Activated gamma-delta T cell treated with anti-CD3 and anti-CD28 coated beads, Interleukin-2, amount 50 U/mL, for 16 hours (primary cell): ENCODE measurements around the gene ARRDC3.
"Not testable (repeated sequence)": the region's sequence is repeated elsewhere in the genome, so short reads cannot be mapped to it uniquely, and the experiment has no call there.

Source experiments
- DNase-seq: peaks from one replicate; pipeline ENCODE4 v3.0.0-alpha.2; 2020; ENCODE audit warnings: low read depth

Gene ARRDC3, protein sequence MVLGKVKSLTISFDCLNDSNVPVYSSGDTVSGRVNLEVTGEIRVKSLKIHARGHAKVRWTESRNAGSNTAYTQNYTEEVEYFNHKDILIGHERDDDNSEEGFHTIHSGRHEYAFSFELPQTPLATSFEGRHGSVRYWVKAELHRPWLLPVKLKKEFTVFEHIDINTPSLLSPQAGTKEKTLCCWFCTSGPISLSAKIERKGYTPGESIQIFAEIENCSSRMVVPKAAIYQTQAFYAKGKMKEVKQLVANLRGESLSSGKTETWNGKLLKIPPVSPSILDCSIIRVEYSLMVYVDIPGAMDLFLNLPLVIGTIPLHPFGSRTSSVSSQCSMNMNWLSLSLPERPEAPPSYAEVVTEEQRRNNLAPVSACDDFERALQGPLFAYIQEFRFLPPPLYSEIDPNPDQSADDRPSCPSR

DNA sequence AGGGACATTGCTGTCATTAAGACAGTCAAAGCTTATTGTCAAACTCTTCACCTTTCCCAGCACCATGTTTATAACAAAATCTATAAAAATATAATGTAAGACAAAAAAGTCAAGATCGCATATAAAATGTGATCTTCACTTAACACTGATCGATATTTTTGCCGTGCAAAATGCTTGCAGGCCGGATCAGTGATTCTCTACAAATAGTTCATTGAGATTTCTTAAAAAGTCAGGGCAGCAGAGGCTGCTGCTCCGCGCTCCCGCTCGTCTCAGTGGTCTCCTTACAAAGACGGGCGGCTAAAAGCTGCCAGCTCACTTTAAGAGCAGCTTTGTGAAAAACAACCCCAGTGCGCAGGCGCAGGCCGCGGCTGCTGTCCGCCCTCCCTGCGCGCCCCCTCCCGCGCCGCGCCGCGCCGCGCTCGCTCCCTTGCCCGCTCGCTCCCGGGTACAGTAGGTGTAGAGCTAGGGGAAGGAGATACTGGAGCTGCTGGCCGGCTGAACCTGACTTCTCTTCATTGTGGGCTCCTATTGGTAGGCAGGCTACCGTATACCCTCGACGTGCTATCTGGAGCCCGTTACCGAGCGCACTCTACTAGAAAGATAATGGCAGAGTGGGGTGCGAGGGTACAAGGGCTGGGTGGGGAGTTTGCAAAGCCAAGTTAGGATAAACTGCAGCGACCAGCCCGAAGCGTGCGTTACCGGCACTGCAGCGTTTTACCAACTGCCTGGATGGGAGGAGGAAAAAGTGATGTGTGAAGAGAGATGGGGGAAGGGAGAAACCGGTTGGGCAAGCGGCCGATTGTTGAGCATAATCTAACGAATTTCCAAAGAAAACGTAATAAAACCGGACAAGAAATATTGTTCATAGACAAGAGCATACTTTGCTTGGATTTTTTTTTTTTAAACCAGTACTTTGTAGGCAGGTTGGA is at the start of gene ARRDC3:
ARRDC3 (minus strand) TSS at position 291 of the 929 bp plus-strand sequence; CDS start at position 66, 225 bp downstream.
- peak; percentile 91 for DNase-seq

DNA sequence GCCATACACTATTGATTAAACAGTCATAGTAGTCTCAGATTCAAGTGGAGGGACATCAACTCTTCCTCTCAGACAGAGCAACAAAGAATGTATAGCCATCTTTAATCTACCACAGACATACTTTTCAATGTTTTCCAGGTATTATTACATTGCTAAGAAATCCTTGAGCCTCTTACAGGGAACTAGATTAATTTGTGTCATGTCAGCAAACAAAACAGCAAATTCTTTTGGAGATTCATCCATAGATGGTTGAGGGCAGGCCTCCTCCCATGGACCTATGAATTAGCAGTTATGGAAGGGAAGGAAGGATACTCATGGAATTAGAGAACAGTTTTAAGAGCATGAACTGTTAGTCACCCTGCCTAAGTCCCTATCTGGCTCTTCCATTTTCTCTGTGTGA is 47.8 kb upstream of the ARRDC3 start:
- DNase-seq: no peak

DNA sequence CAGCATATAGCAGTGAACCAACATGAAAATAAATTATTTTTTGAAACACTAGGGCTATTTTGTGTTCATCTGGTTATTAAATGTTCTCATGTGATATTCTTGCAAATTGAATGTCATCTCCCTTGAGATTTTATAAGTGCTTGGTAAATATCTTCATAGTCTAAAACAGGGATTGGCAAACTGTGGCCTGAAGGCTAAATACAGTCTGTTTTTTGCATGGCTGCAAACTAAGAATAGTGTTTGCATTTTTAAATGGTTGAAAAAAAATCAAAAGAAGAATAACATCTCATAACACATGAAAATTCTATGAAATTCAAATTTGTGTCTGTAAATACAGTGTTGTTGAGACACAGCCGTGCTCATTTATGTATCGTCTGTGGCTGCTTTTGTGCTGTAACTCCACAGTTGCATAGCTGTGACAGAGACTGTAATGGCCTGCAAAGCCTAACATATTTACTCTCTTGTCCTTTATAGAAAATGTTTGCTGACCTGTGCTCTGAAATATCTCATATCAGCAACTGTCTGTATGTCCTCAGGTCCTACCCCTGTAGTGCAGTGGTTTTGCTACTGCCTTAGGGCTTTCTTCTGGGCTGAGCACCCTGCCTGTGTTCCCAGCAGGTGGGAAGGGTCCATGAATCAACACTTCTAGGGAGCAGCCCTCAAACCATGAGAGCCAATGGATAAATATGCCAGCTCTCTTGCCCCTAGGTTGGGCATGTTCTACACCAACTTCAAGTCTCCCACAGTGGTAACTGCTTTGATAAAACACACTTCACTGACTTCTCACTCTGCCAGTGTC is 41.7 kb upstream of the ARRDC3 start:
- DNase-seq: no peak

DNA sequence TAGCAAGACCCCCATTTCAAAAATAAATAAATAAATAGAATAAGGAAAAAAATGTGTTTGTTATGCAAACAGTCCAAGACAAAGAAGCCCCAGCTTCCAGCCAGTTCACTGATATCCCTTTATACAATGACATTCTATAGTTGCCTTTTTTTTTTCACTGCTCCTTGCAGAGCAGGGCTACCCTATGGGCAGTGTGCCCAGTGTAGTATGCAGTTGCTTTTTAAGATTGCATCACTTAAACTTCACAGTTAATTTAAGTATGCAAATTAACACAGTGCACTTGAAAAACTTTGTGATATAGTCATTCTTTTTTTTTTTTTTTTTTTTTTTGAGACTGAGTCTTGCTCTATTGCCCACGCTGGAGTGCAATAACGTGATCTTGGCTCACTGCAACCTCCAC is 40.8 kb upstream of the ARRDC3 start:
- DNase-seq: no peak

DNA sequence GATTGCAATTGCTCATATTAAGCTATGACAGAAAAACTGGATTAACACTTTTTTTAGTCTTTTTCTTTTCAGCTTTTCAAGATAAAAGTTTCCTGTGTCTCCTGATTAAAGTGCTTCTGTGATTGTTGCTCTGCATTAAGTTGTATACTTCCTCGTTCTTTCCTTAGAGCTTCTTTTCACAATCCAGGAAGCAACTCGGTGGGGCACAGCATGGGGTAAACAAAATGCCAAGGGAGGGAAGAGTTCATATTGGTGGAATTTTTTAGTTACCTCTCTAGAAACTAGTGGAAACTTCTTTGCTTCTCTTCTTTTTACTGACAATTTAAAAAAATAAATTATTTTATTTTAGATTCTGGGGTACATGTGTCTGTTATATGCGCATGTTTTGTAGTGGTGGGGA is 37.8 kb upstream of the ARRDC3 start:
- DNase-seq: no peak

DNA sequence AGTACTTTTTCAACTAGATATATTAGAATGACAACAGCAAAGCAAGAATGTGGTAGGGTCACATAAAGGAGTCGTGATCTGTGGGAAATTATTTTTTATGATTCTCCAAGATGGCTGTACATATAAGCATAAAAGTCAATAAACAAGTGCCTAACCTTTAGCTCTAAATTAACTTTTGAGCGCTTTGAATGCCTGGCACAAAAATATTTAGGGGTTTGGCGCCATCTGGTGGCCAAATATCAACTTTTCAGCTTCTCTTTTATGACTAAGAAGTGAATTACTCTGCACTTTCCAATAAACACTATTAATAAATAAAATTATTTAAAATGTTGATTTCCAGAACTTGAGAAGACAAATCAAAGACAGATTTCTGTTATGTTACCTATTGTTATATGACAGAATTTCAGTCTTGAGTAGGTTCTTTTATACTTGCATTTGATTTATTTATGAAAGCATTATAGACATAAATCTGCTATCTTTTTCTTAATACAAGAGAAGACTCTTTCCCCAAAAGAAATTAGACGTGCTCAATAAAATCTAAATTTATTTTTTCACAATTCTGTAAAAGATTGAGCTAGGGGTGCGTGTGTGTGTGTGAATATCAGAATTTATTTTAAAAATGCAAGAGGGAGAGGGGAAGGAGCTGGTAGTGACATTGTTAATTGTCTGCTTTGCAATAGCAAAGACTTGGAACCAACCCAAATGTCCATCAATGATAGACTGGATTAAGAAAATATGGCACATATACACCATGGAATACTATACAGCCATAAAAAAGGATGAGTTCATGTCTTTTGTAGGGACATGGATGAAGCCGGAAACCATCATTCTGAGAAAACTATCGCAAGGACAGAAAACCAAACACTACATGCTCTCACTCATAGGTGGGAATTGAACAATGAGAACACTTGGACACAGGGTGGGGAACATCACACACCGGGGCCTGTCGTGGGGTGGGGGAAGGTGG is 36.7 kb upstream of the ARRDC3 start:
- peak; percentile 64 for DNase-seq

DNA sequence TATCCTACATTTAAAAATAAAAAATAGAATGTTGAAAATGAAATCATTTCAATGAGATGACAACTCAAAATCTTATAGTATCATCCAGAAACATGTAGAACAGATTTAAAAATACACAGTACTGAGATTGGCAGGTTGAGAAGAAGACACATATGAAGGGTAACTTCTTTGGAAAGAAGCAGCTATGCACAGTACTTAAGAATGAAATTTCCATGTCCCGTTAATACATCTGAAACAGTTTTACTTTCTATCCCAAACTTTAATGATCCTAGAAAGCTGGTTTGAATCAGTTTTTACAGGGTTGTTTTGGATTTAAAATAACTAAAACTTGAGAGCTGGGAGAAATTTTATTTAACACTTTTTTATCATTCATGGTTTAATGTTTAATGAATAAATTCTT is 36.0 kb upstream of the ARRDC3 start:
- DNase-seq: no peak

DNA sequence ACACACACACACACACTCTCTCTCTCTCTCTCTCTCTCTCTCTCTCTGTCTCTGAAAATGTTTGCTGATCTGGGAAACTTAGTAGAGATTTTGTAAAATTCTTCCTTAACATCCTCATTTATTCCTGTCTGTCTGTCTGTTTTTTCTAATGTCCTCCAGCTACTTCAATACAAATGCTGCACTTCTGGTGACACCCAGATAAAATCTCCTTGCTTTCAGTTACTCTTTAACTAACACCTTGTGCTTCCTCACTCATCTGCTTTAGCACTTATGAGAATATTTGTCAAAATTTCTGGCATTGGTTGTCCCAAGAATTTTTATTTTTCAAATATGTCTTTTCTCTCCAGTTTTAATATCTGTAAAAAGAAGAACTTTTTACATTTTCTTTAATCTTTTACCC is 35.0 kb upstream of the ARRDC3 start:
- DNase-seq: no peak

DNA sequence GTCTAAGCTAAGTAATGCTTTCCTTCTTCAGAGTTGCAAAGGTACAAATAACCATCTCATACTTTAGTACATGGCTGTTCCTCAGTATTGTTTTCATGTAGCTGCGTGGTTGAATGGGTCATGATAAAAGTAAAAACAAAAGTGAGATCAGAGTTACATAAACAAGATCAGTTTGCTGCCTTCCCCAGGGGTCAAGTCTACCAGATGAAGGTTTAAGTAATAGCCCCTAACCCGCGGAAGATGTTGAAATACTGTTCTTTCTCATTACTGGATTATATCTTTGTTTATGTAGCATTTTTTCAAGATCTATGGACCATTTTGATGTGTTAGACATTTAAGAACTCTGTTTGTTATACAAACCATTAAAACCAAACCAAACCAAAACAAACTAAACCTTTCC is 34.1 kb upstream of the ARRDC3 start:
- no peak for DNase-seq

DNA sequence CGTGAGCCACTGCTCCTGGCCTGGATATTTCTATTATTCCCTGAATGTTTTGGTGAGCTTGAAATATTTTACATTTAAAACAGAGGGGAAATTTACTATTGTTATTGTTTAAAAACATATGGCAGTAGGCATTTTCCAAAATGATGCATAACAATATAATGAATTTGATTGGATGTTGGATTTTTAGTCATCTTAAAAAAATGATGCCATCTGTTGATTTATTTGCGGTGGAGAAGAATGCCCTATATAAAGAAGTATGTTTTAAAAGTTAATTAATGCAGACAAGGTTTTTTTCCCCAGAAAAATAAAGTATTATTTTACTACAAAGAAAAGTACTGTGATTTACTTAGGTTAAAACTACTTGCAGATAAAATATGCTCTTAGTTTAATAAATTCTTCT is 33.4 kb upstream of the ARRDC3 start:
- DNase-seq: no peak

DNA sequence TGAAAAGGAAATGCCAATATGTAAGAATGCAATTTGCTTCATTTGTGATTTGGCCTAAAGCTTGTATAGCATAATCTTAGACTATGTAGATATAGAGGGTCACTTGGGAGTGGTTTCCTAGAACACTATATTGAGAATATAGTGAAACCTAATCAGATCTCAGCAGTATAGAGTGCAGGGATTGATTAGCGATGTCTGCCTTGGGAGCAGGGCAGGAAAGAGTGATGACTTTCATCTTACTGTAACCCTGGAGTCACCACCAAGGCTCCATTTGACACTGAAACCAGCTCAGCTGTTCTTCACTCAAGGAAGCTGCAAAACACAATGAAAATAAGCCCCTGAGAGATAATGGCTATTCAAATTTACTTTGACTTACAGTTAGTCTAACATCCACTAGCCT is 26.2 kb upstream of the ARRDC3 start:
- no peak for DNase-seq

DNA sequence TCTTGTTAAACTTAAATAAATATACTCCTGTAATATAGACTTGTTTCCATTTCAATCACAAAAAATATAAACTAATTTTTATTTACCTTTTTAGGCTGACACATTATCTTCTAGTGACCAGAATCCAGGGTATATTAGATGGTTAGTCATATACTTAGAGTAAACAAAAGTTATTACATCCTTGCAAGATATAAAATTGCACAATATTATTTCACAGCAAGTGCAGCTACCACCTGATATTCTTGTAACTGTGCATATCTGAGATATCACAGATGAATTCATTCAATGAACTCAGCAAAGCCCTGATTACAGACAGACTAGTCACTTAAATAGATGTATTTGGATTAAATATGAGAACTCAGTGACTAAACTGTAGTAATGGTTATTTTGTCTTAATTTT is 25.6 kb upstream of the ARRDC3 start:
- DNase-seq: no peak

DNA sequence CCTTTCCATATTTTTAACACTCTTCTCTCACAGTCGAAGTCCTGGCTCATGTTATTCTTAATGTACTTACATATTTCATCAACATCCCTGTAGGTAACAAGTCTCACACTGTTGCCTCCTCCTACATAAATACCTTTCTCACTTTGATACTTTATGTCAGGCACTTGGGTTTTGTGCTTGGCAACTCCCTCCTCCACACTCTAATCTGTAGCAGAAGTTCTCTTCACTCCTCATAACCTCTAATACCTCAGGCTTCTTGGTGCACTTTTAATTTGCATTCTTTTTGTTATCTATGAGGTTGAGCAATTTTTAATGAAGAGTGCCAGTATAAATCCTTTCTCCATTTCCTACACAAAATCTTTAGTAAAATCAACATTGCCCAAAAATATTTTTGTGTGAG is 24.1 kb upstream of the ARRDC3 start:
- DNase-seq: no peak

DNA sequence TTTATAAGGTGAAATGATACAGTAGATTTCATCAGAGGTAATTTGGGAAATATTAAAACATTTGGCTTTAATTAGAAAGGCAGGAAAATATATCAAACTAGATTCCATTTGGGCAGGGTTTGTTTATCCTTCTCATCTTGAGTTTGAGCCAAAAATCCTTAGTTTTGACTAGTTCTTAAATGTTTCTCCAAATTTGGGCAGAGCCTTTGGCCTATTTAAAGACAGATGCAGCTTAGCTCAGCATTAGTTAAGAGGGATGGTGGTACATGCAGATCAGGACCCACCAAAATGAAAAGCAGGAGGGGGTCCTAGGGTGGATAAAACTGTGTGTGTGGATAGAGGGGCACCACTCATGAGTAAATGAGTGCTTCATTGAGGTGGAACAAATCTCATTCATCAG is 20.3 kb upstream of the ARRDC3 start:
- DNase-seq: no peak

DNA sequence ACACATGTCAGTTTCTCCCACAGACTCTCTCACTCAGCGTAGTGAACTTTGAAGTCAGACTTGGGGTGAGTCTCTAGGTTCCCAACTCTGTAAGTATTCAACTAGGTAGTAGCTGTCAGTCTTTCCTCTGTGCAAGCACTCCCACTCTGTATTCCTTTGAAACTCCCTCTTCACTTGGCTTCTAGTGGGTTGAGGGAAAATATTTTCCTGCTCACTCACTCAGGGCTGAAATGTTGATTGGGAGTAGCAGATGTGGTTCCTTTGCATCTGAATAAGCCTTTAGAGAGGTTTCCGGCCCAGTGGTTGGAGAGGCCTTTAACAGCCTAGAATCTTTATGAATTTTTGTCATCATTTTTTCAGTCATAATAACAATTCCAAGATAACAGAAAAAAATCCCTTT is 18.1 kb upstream of the ARRDC3 start:
- no peak for DNase-seq

DNA sequence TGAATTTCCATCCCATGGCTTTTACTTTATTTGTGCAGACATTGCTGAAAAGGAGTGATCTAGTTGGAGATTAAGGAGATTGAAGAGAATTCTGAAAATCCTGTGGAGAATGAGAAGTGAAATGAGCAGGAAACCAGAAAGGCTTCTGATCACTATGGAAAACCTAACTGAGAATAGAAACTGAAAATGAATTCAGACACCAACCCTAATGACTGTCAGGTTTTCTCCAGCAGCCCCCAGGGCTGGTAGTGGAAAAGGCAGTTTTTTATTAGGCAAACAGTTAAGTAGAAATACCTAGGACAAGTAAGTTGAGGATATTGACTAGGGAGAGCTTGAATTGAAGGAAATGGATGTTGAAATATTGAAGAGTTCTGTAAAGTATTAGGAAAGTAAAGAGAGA is 14.7 kb upstream of the ARRDC3 start:
- no peak for DNase-seq

DNA sequence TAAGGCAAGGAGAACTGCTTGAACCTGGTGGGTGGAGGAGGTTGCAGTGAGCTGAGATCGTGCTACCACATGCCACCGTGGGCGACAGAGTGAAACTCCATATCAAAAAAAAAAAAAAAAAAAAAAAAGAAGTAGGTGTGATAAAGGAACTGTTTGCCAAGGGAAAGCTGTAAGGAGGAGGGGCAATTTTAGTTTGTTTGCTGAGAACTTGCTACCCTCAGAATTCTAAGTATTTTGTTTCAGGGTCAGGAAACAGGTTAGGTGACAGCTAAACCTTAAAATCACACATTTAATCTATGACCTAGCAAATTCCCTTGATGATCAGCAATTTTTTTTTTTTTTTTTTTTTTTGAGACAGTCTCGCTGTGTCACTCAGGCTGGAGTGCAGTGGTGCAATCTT is 7.2 kb upstream of the ARRDC3 start:
- peak; percentile 9 for DNase-seq

DNA sequence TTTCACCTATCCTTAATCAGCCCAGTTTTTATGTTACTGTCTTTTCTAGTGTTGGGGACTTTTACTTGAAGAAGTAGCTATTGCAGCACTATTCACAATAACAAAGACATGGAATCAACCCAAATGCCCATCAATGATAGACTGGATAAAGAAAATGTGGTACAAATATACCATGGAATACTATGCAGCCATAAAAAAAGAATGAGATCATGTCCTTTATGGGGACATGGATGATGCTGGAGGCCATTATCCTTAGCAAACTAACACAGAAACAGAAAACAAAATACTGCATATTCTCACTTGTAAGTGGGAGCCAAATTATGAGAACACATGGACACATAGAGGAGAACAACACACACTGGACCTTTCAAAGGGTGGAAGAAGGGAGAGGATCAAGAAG is 6.4 kb upstream of the ARRDC3 start:
- DNase-seq: not testable (repeated sequence)

DNA sequence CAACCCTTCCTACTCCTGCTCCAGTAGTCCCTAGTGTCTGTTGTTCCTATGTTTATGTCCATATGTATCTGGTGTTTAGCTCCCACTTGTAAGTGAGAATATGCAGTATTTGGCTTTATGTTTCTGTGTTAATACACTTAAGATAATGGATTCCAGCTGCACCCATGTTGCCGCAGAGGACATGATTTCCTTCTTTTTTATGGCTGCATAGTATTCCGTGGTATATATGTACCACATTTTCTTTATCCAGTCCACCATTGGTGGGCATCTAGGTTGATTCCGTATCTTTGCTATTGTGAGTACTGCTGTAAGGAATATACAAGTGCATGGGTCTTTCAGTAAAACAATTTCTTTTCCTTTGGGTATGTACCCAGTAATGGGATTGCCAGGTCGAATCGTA is 5.2 kb upstream of the ARRDC3 start:
- DNase-seq: no peak

DNA sequence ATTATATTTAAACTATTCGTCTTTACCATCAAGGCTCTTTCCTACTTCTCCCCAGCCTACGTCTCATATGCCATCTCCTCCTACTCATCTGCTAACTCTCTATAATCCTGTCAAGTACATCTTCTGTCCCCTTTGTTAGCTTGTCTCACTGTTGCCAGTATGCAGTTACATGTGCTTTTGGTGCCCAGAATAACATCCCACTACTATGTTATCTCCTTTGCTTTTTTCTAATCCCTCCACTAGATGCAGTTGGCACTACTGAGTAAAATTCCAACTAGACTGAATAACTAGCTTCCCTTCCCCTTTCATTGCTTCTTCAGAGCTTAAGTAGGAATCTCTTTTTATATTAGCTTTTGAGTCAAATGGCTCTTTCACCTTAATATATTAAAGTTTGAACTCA is 3.0 kb upstream of the ARRDC3 start:
- DNase-seq: no peak

DNA sequence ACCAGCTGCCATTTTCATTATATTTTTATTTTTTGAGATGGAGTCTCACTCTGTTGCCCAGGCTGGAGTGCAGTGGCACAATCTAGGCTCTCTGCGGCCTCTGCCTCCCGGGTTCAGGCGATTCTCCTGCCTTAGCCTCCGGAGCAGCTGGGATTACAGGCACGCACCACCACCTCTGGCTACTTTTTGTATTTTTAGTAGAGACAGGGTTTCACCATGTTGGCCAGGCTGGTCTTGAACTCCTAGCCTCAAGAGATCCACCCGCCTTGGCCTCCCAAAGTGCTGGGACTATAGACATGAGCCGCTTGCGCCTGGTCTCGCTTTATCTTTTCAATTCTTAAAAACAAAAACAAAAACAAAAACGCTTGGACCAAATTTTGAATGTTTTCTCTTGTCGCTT is 2.5 kb upstream of the ARRDC3 start:
- DNase-seq: not testable (repeated sequence)
